ENCODE data around the gene SPATS2L. TPM values are rescaled to one million over a fixed set of nuclear protein-coding genes. Genes with fewer than 3 reads are reported as not detected.

SPATS2L gene
- total and polyA plus RNA-seq, 7 experiments from 2014 or later = 1.1 to 51.9 (median 2.9) TPM

- no peaks in the 10 kb centered on the region for H3K9me3 ChIP-seq (ENCODE audit: control insufficient read depth in 2 of 3, low read length in 3 of 3)
- Mint-ChIP-seq H3K4me3 (no peak overlapping the region), H3K27me3 (no peaks in the 10 kb centered on the region), H3K4me1 (peaks cover 0 to 24% (median 0%) of the 10 kb centered on the region in 7 donors), H3K27ac (no peak overlapping the region), H3K36me3 (peaks cover 0 to 25% (median 0%) of the 10 kb centered on the region in 5 donors), H3K9me3 (peaks cover 0 to 5% (median 0%) of the 10 kb centered on the region in 11 donors)
- no peak overlapping the region for H3K27ac ChIP-seq (ENCODE audit: low read depth, low read length)
- no peak for DNase-seq
- H3K36me3 ChIP-seq (ENCODE audit: control insufficient read depth in 2 of 3, insufficient read depth in 3 of 3, low read length in 3 of 3) = no peaks in the 10 kb centered on the region
- intact Hi-C loops (cut with micrococcal nuclease) = no loop called here
- no peaks in the 10 kb centered on the region for H3K4me1 ChIP-seq (ENCODE audit: control insufficient read depth in 2 of 2, insufficient read depth in 2 of 2, low read length in 2 of 2)
- ChIA-PET CTCF (interaction anchor here (0.6 kb wide), 1 partner anchor 29 kb away, joined by 3 read pairs; no protein-coding TSS in a partner anchor), POLR2A (no interaction called here)
- no peaks in the 10 kb centered on the region for H3K27me3 ChIP-seq (ENCODE audit: control insufficient read depth in 2 of 2, insufficient read depth in 2 of 2, low read length in 2 of 2)
- H3K4me3 ChIP-seq (ENCODE audit: low read length) = no peak overlapping the region
- no peak for ATAC-seq
Measured at GRCh38 chr2:200336980-200337615, 30.6 kb downstream of the SPATS2L start.

GRCh38 chr2:200337621-200338020, 31.1 kb downstream of the SPATS2L start:
- no peaks in the 10 kb centered on the region for H3K27me3 Mint-ChIP-seq
- Histone ChIP-seq H3K4me3 (ENCODE audit: low read length) (no peak overlapping the region), H3K36me3 (ENCODE audit: control insufficient read depth in 2 of 3, insufficient read depth in 3 of 3, low read length in 3 of 3) (no peaks in the 10 kb centered on the region), H3K4me1 (ENCODE audit: control insufficient read depth in 2 of 2, insufficient read depth in 2 of 2, low read length in 2 of 2) (no peaks in the 10 kb centered on the region), H3K27me3 (ENCODE audit: control insufficient read depth in 2 of 2, insufficient read depth in 2 of 2, low read length in 2 of 2) (no peaks in the 10 kb centered on the region), H3K9me3 (ENCODE audit: control insufficient read depth in 2 of 3, low read length in 3 of 3) (no peaks in the 10 kb centered on the region), H3K27ac (ENCODE audit: low read depth, low read length) (no peak overlapping the region)
- H3K36me3 Mint-ChIP-seq = peaks cover 0 to 28% (median 0%) of the 10 kb centered on the region in 5 donors
- H3K4me1 Mint-ChIP-seq = peaks cover 0 to 27% (median 0%) of the 10 kb centered on the region in 7 donors
- no peak overlapping the region for H3K4me3 Mint-ChIP-seq
- ChIA-PET CTCF (interaction anchor here (0.6 kb wide), 1 partner anchor 29 kb away, joined by 3 read pairs; no protein-coding TSS in a partner anchor), POLR2A (no interaction called here)
- no peak overlapping the region for H3K27ac Mint-ChIP-seq
- no peak for DNase-seq
- H3K9me3 Mint-ChIP-seq = peaks cover 0 to 5% (median 0%) of the 10 kb centered on the region in 11 donors
- no peak for ATAC-seq
- intact Hi-C loops (cut with micrococcal nuclease) = no loop called here

GRCh38 chr2:200338692-200339091, 32.2 kb downstream of the SPATS2L start:
- Mint-ChIP-seq H3K4me3 (no peak overlapping the region), H3K36me3 (peaks cover 0 to 29% (median 0%) of the 10 kb centered on the region in 5 donors), H3K27me3 (no peaks in the 10 kb centered on the region), H3K4me1 (peaks cover 0 to 27% (median 0%) of the 10 kb centered on the region in 7 donors), H3K27ac (no peak overlapping the region), H3K9me3 (peaks cover 0 to 8% (median 0%) of the 10 kb centered on the region in 11 donors)
- ChIA-PET POLR2A (no interaction called here), CTCF (no interaction called here)
- DNase-seq (no peak), ATAC-seq (peak; percentile 37)
- Histone ChIP-seq H3K27ac (ENCODE audit: low read depth, low read length) (no peak overlapping the region), H3K36me3 (ENCODE audit: control insufficient read depth in 2 of 3, insufficient read depth in 3 of 3, low read length in 3 of 3) (no peaks in the 10 kb centered on the region), H3K9me3 (ENCODE audit: control insufficient read depth in 2 of 3, low read length in 3 of 3) (no peaks in the 10 kb centered on the region), H3K4me1 (ENCODE audit: control insufficient read depth in 2 of 2, insufficient read depth in 2 of 2, low read length in 2 of 2) (no peaks in the 10 kb centered on the region), H3K4me3 (ENCODE audit: low read length) (no peak overlapping the region), H3K27me3 (ENCODE audit: control insufficient read depth in 2 of 2, insufficient read depth in 2 of 2, low read length in 2 of 2) (no peaks in the 10 kb centered on the region)
- intact Hi-C loops (cut with micrococcal nuclease) = no loop called here

- Mint-ChIP-seq H3K27me3 (no peaks in the 10 kb centered on the region), H3K27ac (peak overlapping the region in 1 of 9 donors; percentile 29), H3K36me3 (peaks cover 0 to 30% (median 0%) of the 10 kb centered on the region in 5 donors), H3K4me3 (no peak overlapping the region), H3K4me1 (peaks cover 0 to 27% (median 0%) of the 10 kb centered on the region in 7 donors), H3K9me3 (peaks cover 0 to 12% (median 0%) of the 10 kb centered on the region in 11 donors)
- no peak for ATAC-seq
- ChIA-PET CTCF (no interaction called here), POLR2A (no interaction called here)
- H3K36me3 ChIP-seq (ENCODE audit: control insufficient read depth in 2 of 3, insufficient read depth in 3 of 3, low read length in 3 of 3) = no peaks in the 10 kb centered on the region
- no peaks in the 10 kb centered on the region for H3K4me1 ChIP-seq (ENCODE audit: control insufficient read depth in 2 of 2, insufficient read depth in 2 of 2, low read length in 2 of 2)
- no peak overlapping the region for H3K4me3 ChIP-seq (ENCODE audit: low read length)
- H3K27me3 ChIP-seq (ENCODE audit: control insufficient read depth in 2 of 2, insufficient read depth in 2 of 2, low read length in 2 of 2) = no peaks in the 10 kb centered on the region
- H3K9me3 ChIP-seq (ENCODE audit: control insufficient read depth in 2 of 3, low read length in 3 of 3) = no peaks in the 10 kb centered on the region
- H3K27ac ChIP-seq (ENCODE audit: low read depth, low read length) = no peak overlapping the region
- intact Hi-C loops (cut with micrococcal nuclease) = no loop called here
- no peak for DNase-seq
Measured at GRCh38 chr2:200340508-200341224, 34.2 kb downstream of the SPATS2L start.

GRCh38 chr2:200341376-200341775, 34.9 kb downstream of the SPATS2L start:
- ChIA-PET CTCF (no interaction called here), POLR2A (no interaction called here)
- Mint-ChIP-seq H3K4me1 (peaks cover 0 to 27% (median 0%) of the 10 kb centered on the region in 7 donors), H3K27ac (no peak overlapping the region), H3K27me3 (no peaks in the 10 kb centered on the region), H3K9me3 (peaks cover 0 to 12% (median 0%) of the 10 kb centered on the region in 11 donors), H3K36me3 (peaks cover 0 to 30% (median 0%) of the 10 kb centered on the region in 5 donors), H3K4me3 (no peak overlapping the region)
- ATAC-seq = no peak
- no peak overlapping the region for H3K27ac ChIP-seq (ENCODE audit: low read depth, low read length)
- H3K27me3 ChIP-seq (ENCODE audit: control insufficient read depth in 2 of 2, insufficient read depth in 2 of 2, low read length in 2 of 2) = no peaks in the 10 kb centered on the region
- H3K4me3 ChIP-seq (ENCODE audit: low read length) = no peak overlapping the region
- H3K9me3 ChIP-seq (ENCODE audit: control insufficient read depth in 2 of 3, low read length in 3 of 3) = no peaks in the 10 kb centered on the region
- H3K4me1 ChIP-seq (ENCODE audit: control insufficient read depth in 2 of 2, insufficient read depth in 2 of 2, low read length in 2 of 2) = no peaks in the 10 kb centered on the region
- DNase-seq = no peak
- H3K36me3 ChIP-seq (ENCODE audit: control insufficient read depth in 2 of 3, insufficient read depth in 3 of 3, low read length in 3 of 3) = no peaks in the 10 kb centered on the region
- intact Hi-C loops (cut with micrococcal nuclease) = no loop called here

GRCh38 chr2:200342235-200342634, 35.7 kb downstream of the SPATS2L start:
- ChIA-PET POLR2A (no interaction called here), CTCF (interaction anchor here (0.6 kb wide), 1 partner anchor 30 kb away, joined by 3 read pairs; no protein-coding TSS in a partner anchor)
- Histone ChIP-seq H3K9me3 (ENCODE audit: control insufficient read depth in 2 of 3, low read length in 3 of 3) (no peaks in the 10 kb centered on the region), H3K4me3 (ENCODE audit: low read length) (no peak overlapping the region), H3K27me3 (ENCODE audit: control insufficient read depth in 2 of 2, insufficient read depth in 2 of 2, low read length in 2 of 2) (no peaks in the 10 kb centered on the region), H3K36me3 (ENCODE audit: control insufficient read depth in 2 of 3, insufficient read depth in 3 of 3, low read length in 3 of 3) (no peaks in the 10 kb centered on the region), H3K4me1 (ENCODE audit: control insufficient read depth in 2 of 2, insufficient read depth in 2 of 2, low read length in 2 of 2) (no peaks in the 10 kb centered on the region), H3K27ac (ENCODE audit: low read depth, low read length) (no peak overlapping the region)
- ATAC-seq = no peak
- Mint-ChIP-seq H3K27ac (no peak overlapping the region), H3K36me3 (peaks cover 0 to 30% (median 0%) of the 10 kb centered on the region in 5 donors), H3K27me3 (no peaks in the 10 kb centered on the region), H3K4me3 (no peak overlapping the region), H3K9me3 (peaks cover 0 to 12% (median 0%) of the 10 kb centered on the region in 11 donors), H3K4me1 (peaks cover 0 to 27% (median 0%) of the 10 kb centered on the region in 7 donors)
- intact Hi-C loops (cut with micrococcal nuclease) = no loop called here
- DNase-seq = no peak

Measured in naive thymus-derived CD4-positive, alpha-beta T cell (primary cell).